GM23338 (cell line): Measurements from ENCODE around the gene BICRA. TPM values are rescaled to one million over a fixed set of nuclear protein-coding genes. Genes with fewer than 3 reads are reported as not detected.

Experiments
- ATAC-seq: fragments of 200-7000 bp; cut with Tn5 transposase; 3 replicates; pipeline ENCODE4 v1.9.1; 2020
- DNase-seq: peaks from one replicate; pipeline ENCODE4 v3.0.0-alpha.2; 2015; ENCODE audit warnings: low spot score
- H2AFZ ChIP-seq: fragments of 200-600 bp; sonication (generic); 2 replicates; pipeline ENCODE4 v1.8.0; 2016; ENCODE audit warnings: antibody characterized with exemption, mild to moderate bottlenecking, moderate library complexity
- H3F3A ChIP-seq: fragments of 200-600 bp; sonication (generic); replicated peaks from 2 replicates; pipeline ENCODE4 v1.8.0; 2017; ENCODE audit warnings: antibody characterized with exemption, mixed run types, low read depth
- H3K27ac ChIP-seq: fragments of 200-600 bp; sonication (generic); 2 replicates; pipeline ENCODE4 v1.6.1; 2016; ENCODE audit warnings: low read depth
- H3K27me3 ChIP-seq: fragments of 200-600 bp; sonication (generic); 2 replicates; pipeline ENCODE4 v1.8.0; 2016; ENCODE audit warnings: mild to moderate bottlenecking, mixed run types, moderate library complexity; ENCODE audit not compliant: insufficient read depth
- H3K36me3 ChIP-seq: fragments of 200-600 bp; sonication (generic); 2 replicates; pipeline ENCODE4 v1.8.0; 2016; ENCODE audit warnings: mild to moderate bottlenecking; ENCODE audit not compliant: insufficient read depth
- H3K4me1 ChIP-seq: fragments of 200-600 bp; sonication (generic); 2 replicates; pipeline ENCODE4 v1.8.0; 2016; ENCODE audit warnings: mild to moderate bottlenecking, moderate library complexity; ENCODE audit not compliant: insufficient read depth
- H3K4me2 ChIP-seq: fragments of 200-600 bp; sonication (generic); 2 replicates; pipeline ENCODE4 v1.7.1; 2017; ENCODE audit warnings: mixed run types
- H3K4me3 ChIP-seq: fragments of 200-600 bp; sonication (generic); 2 replicates; pipeline ENCODE4 v1.6.1; 2016; ENCODE audit warnings: mixed run types
- H3K79me2 ChIP-seq: fragments of 200-600 bp; sonication (generic); replicated peaks from 2 replicates; pipeline ENCODE4 v1.8.0; 2017; ENCODE audit warnings: mild to moderate bottlenecking; ENCODE audit not compliant: insufficient read depth
- H3K9me2 ChIP-seq: fragments of 200-600 bp; sonication (generic); 2 replicates; pipeline ENCODE4 v1.8.0; 2017; ENCODE audit not compliant: insufficient read depth
- H4K20me1 ChIP-seq: fragments of 200-600 bp; sonication (generic); replicated peaks from 2 replicates; pipeline ENCODE4 v1.8.0; 2017; ENCODE audit warnings: mild to moderate bottlenecking; ENCODE audit not compliant: insufficient read depth
- H3K27ac Mint-ChIP-seq: 2 replicates; pipeline ENCODE4 v1.8.0; 2020; ENCODE audit warnings: inconsistent platforms, mild to moderate bottlenecking, moderate library complexity, mixed read lengths
- H3K27me3 Mint-ChIP-seq: 3 replicates; pipeline ENCODE4 v1.8.0; 2022; ENCODE audit warnings: low read depth, mild to moderate bottlenecking, moderate library complexity, mixed read lengths, inconsistent platforms; ENCODE audit not compliant: insufficient read depth, poor library complexity
- H3K36me3 Mint-ChIP-seq: 3 replicates; pipeline ENCODE4 v1.8.0; 2021; ENCODE audit warnings: low read depth, mild to moderate bottlenecking, inconsistent platforms, moderate library complexity, mixed read lengths
- H3K4me1 Mint-ChIP-seq: 3 replicates; pipeline ENCODE4 v1.8.0; 2020; ENCODE audit warnings: mild to moderate bottlenecking, inconsistent platforms, mixed read lengths
- H3K4me3 Mint-ChIP-seq: 3 replicates; pipeline ENCODE4 v1.8.0; 2021; ENCODE audit warnings: moderate library complexity, mild to moderate bottlenecking, inconsistent platforms, mixed read lengths
- H3K9me3 Mint-ChIP-seq: 3 replicates; pipeline ENCODE4 v1.8.0; 2020; ENCODE audit warnings: moderate library complexity, mild to moderate bottlenecking, inconsistent platforms, mixed read lengths
- CREB1 ChIP-seq: fragments of 250-450 bp; sonication (Bioruptor Pico); IDR thresholded peaks from 2 replicates; pipeline ENCODE4 v1.5.0; 2020; ENCODE audit warnings: low read depth, mild to moderate bottlenecking, moderate library complexity
- EZH2 ChIP-seq: fragments of 200-600 bp; sonication (generic); IDR thresholded peaks from one replicate; pipeline ENCODE4 v1.8.0; 2017; ENCODE audit warnings: antibody characterized with exemption, mild to moderate bottlenecking, low read depth; ENCODE audit not compliant: unreplicated experiment
- EZH2phosphoT487 ChIP-seq: fragments of 200-600 bp; sonication (generic); IDR thresholded peaks from one replicate; pipeline ENCODE4 v1.8.1; 2018; ENCODE audit warnings: antibody characterized with exemption; ENCODE audit not compliant: unreplicated experiment
- JUNB ChIP-seq: IDR thresholded peaks from one replicate; pipeline ENCODE4 v1.6.1; 2016; ENCODE audit warnings: antibody characterized with exemption; ENCODE audit not compliant: unreplicated experiment
- NANOG ChIP-seq: IDR thresholded peaks from 2 replicates; pipeline ENCODE4 v1.6.1; 2016; ENCODE audit warnings: antibody characterized with exemption, borderline replicate concordance
- POLR2AphosphoS5 ChIP-seq: IDR thresholded peaks from 2 replicates; pipeline ENCODE4 v1.6.1; 2016; ENCODE audit warnings: antibody characterized with exemption, low read depth
- ZNF114 ChIP-seq: fragments of 250-450 bp; sonication (Bioruptor Pico); IDR thresholded peaks from 2 replicates; pipeline ENCODE4 v1.5.0; 2020; ENCODE audit warnings: mild to moderate bottlenecking, moderate library complexity
- ZNF331 ChIP-seq: fragments of 250-450 bp; sonication (Bioruptor Pico); IDR thresholded peaks from 2 replicates; pipeline ENCODE4 v1.5.0; 2020; ENCODE audit warnings: low read depth, mild to moderate bottlenecking, moderate library complexity
- long read RNA-seq: library from polyadenylated mRNA; unstranded; transcript quantifications from one replicate; pipeline ENCODE4 v2.0.0, GENCODE V29; 2020; ENCODE audit not compliant: unreplicated experiment
- polyA plus RNA-seq: library from polyadenylated mRNA; unstranded; fragments of >200 nt; fragmentation: Nextera tagmentation; extraction: Ambion mirVana; gene quantifications from 2 replicates; pipeline ENCODE4 v1.2.1, GENCODE V29; 2016
- total RNA-seq: library from RNA; depleted of rRNA; stranded (reverse); fragments of >200 nt; shearing (Covaris generic); gene quantifications from 2 replicates; pipeline ENCODE4 v1.2.3, GENCODE V29; 2014; rRNA removed
- TF ChIP-seq, protein P1 (sequence below): IDR thresholded peaks from one replicate; pipeline ENCODE4 v1.6.1; 2018; ENCODE audit warnings: antibody characterized with exemption; ENCODE audit not compliant: unreplicated experiment
- TF ChIP-seq, protein P2 (sequence below), 2 experiments: fragments of 200-600 bp in 1 of 2; sonication (generic) in 1 of 2; conservative IDR thresholded peaks; 2 replicates each; pipeline versions ENCODE4 v1.5.1 to v1.6.1; 2016 to 2017; ENCODE audit warnings: antibody characterized with exemption in 2 of 2, low read depth in 2 of 2, mild to moderate bottlenecking in 2 of 2, moderate library complexity in 1 of 2

BICRA gene
- 37.7 and 40.1 TPM in 2 replicates for total RNA-seq
- 7.0 and 8.2 TPM in 2 replicates for polyA plus RNA-seq
- long read RNA-seq, partial matches to known transcripts: 1 of 1 reads
- long read RNA-seq, other reads (novel, unspliced or antisense): 0 of 1 reads

DNA sequence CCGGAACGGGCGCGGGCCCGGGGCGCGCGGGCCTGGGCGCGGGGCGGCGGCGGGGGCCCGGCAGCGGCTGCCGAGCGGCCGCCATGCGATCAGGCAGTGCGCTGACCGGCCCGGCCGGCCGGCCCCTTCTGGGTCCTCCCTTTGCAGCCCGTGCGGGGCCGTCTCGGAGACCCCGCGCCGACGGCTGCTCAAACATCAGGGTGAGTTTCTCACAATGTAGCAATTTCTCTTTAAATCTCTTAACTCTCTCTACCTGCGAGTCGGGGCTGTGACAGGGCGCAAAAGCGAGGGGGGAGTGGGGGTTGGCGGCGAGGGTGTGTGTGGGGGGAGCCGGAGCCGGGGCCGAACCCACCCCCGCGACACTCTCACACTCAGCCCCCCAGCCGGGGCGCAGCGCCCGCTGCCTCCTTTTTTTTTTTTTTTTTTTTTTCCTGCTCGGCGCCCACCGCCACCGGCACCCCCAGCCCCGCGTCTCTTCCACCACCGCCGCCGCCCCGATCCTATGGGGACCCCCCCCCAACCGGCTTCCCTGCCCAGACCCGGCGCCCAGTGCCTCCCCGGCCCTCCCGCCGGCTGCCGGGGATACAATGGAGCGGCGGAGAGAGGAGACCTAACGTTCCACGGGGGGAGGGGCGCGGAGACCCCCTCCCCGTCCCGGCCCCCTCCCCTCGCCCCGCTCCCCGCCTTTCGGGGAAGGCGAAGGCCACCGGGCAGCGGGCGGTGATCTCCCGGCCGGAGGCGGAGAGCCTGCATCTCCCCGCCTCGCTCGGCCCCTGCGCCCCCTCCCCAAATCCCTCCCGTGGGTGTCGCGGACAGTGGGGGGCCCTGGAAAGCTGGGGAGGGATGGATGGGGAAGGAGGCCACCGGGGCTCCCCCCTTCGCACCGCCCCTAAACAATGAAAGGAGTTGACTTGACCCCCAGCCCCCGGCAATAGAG, at the start of gene BICRA:
BICRA (plus strand) TSS at position 166 of the 937 bp plus-strand sequence. CDS start 64,441 bp downstream, outside the sequence.
- Mint-ChIP-seq H3K4me3 (peak within 1 kb of the TSS; percentile 93), H3K27me3 (peaks cover 15% of the 10 kb centered on the region)

More for the DNA sequence above, at the start of gene BICRA:
- Histone ChIP-seq H4K20me1 (peaks cover 7% of the 10 kb centered on the region), H3K4me3 (peak within 1 kb of the TSS; percentile 99), H3K4me2 (peak within 1 kb of the TSS; percentile 94), H3K4me1 (peaks cover 37% of the 10 kb centered on the region), H3K27me3 (no peaks in the 10 kb centered on the region), H3K27ac (peak within 1 kb of the TSS; percentile 97), H3F3A (peaks cover 22% of the 10 kb centered on the region), H3K79me2 (peaks cover 60% of the 10 kb centered on the region), H3K9me2 (peaks cover 2% of the 10 kb centered on the region; the same call in 1 of the 2 replicates), H2AFZ (no peak within 1 kb of the TSS), H3K36me3 (no peaks in the 10 kb centered on the region; the same call in 1 of the 2 replicates)
- Mint-ChIP-seq H3K27ac (peak within 1 kb of the TSS; percentile 97), H3K36me3 (peaks cover 11% of the 10 kb centered on the region; the same call in 2 of the 3 replicates), H3K9me3 (no peaks in the 10 kb centered on the region; the same call in 2 of the 3 replicates), H3K4me1 (peaks cover 36% of the 10 kb centered on the region)
- ATAC-seq (peak; percentile 15), DNase-seq (peak; percentile 92)
- TF ChIP-seq ZNF331 (no peak), ZNF114 (CRISPR knock-in tag) (no peak), JUNB (no peak), POLR2AphosphoS5 (no peak), EZH2phosphoT487 (no peak), EZH2 (no peak), NANOG (no peak), CREB1 (CRISPR knock-in tag) (no peak)
- TF ChIP-seq, protein P1, sequence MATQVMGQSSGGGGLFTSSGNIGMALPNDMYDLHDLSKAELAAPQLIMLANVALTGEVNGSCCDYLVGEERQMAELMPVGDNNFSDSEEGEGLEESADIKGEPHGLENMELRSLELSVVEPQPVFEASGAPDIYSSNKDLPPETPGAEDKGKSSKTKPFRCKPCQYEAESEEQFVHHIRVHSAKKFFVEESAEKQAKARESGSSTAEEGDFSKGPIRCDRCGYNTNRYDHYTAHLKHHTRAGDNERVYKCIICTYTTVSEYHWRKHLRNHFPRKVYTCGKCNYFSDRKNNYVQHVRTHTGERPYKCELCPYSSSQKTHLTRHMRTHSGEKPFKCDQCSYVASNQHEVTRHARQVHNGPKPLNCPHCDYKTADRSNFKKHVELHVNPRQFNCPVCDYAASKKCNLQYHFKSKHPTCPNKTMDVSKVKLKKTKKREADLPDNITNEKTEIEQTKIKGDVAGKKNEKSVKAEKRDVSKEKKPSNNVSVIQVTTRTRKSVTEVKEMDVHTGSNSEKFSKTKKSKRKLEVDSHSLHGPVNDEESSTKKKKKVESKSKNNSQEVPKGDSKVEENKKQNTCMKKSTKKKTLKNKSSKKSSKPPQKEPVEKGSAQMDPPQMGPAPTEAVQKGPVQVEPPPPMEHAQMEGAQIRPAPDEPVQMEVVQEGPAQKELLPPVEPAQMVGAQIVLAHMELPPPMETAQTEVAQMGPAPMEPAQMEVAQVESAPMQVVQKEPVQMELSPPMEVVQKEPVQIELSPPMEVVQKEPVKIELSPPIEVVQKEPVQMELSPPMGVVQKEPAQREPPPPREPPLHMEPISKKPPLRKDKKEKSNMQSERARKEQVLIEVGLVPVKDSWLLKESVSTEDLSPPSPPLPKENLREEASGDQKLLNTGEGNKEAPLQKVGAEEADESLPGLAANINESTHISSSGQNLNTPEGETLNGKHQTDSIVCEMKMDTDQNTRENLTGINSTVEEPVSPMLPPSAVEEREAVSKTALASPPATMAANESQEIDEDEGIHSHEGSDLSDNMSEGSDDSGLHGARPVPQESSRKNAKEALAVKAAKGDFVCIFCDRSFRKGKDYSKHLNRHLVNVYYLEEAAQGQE: no peak
- TF ChIP-seq, protein P2, sequence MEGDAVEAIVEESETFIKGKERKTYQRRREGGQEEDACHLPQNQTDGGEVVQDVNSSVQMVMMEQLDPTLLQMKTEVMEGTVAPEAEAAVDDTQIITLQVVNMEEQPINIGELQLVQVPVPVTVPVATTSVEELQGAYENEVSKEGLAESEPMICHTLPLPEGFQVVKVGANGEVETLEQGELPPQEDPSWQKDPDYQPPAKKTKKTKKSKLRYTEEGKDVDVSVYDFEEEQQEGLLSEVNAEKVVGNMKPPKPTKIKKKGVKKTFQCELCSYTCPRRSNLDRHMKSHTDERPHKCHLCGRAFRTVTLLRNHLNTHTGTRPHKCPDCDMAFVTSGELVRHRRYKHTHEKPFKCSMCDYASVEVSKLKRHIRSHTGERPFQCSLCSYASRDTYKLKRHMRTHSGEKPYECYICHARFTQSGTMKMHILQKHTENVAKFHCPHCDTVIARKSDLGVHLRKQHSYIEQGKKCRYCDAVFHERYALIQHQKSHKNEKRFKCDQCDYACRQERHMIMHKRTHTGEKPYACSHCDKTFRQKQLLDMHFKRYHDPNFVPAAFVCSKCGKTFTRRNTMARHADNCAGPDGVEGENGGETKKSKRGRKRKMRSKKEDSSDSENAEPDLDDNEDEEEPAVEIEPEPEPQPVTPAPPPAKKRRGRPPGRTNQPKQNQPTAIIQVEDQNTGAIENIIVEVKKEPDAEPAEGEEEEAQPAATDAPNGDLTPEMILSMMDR (conservative IDR thresholded peaks at IDR 0.05; ENCODE audit: low read depth in 2 of 2): no peak
